GM18868 (cell line): ENCODE data around the gene FER.
A peak's percentile ranks its signal among the peaks of the same experiment; 100 is the strongest.
"Not testable (repeated sequence)": the region's sequence is repeated elsewhere in the genome, so short reads cannot be mapped to it uniquely, and the experiment has no call there.

ENCODE experiments used
- ATAC-seq: cut with Tn5 transposase; IDR thresholded peaks from one replicate; pipeline ENCODE4 v1.9.1; 2021; ENCODE audit warnings: mild to moderate bottlenecking, moderate library complexity; ENCODE audit not compliant: unreplicated experiment

Gene FER

GRCh38 chr5:108947164-108947563 lies 199.5 kb downstream of the FER start:
- no peak for ATAC-seq

- ATAC-seq, result no peak
Measured at GRCh38 chr5:108950276-108950675, 202.6 kb downstream of the FER start.

- no peak for ATAC-seq
Measured at GRCh38 chr5:108953940-108954339, 206.2 kb downstream of the FER start.

GRCh38 chr5:108957333-108957732 lies 209.6 kb downstream of the FER start:
- ATAC-seq, result no peak

GRCh38 chr5:108966910-108967309 lies 219.2 kb downstream of the FER start:
- no peak for ATAC-seq

GRCh38 chr5:108974594-108974993 lies 226.9 kb downstream of the FER start:
- ATAC-seq, result no peak

- no peak for ATAC-seq
Measured at GRCh38 chr5:108975697-108976096, 228.0 kb downstream of the FER start.

GRCh38 chr5:108983461-108984092 lies 235.9 kb downstream of the FER start:
- ATAC-seq, result no peak

- ATAC-seq, result no peak
Measured at GRCh38 chr5:108989761-108990392, 242.2 kb downstream of the FER start.

GRCh38 chr5:108992396-108993085 lies 244.8 kb downstream of the FER start:
- ATAC-seq, result not testable (repeated sequence)

- not testable (repeated sequence) for ATAC-seq
Measured at GRCh38 chr5:108993440-108993839, 245.7 kb downstream of the FER start.

GRCh38 chr5:108997720-108998119 lies 250.0 kb downstream of the FER start:
- ATAC-seq, result no peak

GRCh38 chr5:108998216-108998615 lies 250.5 kb downstream of the FER start:
- no peak for ATAC-seq

GRCh38 chr5:109003928-109004327 lies 256.2 kb downstream of the FER start:
- ATAC-seq, result no peak

GRCh38 chr5:109005297-109006009 lies 257.8 kb downstream of the FER start:
- no peak for ATAC-seq

- ATAC-seq, result no peak
Measured at GRCh38 chr5:109006129-109006528, 258.4 kb downstream of the FER start.

- ATAC-seq, result peak; percentile 62
Measured at GRCh38 chr5:109016300-109016699, 268.6 kb downstream of the FER start.

GRCh38 chr5:109022056-109022455 lies 274.4 kb downstream of the FER start:
- no peak for ATAC-seq

GRCh38 chr5:109025729-109026128 lies 278.0 kb downstream of the FER start:
- not testable (repeated sequence) for ATAC-seq

GRCh38 chr5:109027983-109028607 lies 280.4 kb downstream of the FER start:
- ATAC-seq, result no peak
